Keratinocyte (primary cell): Measurements from ENCODE around the gene RBMY1J.
"Not testable (repeated sequence)": the region's sequence is repeated elsewhere in the genome, so short reads cannot be mapped to it uniquely, and the experiment has no call there.

ENCODE experiments used
- EZH2 ChIP-seq: IDR thresholded peaks from one replicate; pipeline ENCODE4 v1.6.1; 2012; ENCODE audit warnings: inconsistent platforms, mild to moderate bottlenecking, low read length, moderate library complexity
- TF ChIP-seq, protein P1 (sequence below), 3 experiments: IDR thresholded peaks in 1 of 3; conservative IDR thresholded peaks in 1 of 3; optimal IDR thresholded peaks in 1 of 3; 2 replicates in 2 of 3; 3 replicates in 1 of 3; pipeline versions ENCODE3 to v1.5.1; 2011; ENCODE audit warnings: low read length in 3 of 3, mild to moderate bottlenecking in 3 of 3, moderate library complexity in 2 of 3, control low read depth in 1 of 3, inconsistent platforms in 1 of 3; ENCODE audit not compliant: insufficient read depth in 2 of 3; ENCODE audit errors: extremely low read depth in 1 of 3

DNA sequence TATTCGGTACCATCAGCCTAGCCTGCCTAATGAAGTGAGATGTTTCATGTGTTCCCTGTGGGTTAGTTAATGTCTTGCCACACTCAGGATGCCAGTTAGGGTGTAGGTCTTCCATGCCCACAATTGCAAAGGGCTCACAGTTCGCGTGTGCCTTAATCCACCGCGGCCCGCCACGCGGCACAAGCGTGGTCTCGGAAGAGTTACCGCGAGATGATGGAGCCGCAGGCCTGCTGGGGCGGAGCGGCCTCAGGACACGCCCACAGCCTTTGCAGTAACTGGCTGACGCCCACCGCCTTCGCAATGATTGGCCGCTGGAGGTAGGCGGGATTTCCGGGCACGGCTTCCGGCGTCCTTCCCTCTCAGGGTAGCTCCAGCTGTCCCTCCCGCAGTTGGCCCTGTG, at the start of gene RBMY1J:
- TF ChIP-seq, protein P1, sequence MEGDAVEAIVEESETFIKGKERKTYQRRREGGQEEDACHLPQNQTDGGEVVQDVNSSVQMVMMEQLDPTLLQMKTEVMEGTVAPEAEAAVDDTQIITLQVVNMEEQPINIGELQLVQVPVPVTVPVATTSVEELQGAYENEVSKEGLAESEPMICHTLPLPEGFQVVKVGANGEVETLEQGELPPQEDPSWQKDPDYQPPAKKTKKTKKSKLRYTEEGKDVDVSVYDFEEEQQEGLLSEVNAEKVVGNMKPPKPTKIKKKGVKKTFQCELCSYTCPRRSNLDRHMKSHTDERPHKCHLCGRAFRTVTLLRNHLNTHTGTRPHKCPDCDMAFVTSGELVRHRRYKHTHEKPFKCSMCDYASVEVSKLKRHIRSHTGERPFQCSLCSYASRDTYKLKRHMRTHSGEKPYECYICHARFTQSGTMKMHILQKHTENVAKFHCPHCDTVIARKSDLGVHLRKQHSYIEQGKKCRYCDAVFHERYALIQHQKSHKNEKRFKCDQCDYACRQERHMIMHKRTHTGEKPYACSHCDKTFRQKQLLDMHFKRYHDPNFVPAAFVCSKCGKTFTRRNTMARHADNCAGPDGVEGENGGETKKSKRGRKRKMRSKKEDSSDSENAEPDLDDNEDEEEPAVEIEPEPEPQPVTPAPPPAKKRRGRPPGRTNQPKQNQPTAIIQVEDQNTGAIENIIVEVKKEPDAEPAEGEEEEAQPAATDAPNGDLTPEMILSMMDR (optimal IDR thresholded peaks at IDR 0.05 in 1 of 3, IDR thresholded peaks at IDR 0.05 in 1 of 3, conservative IDR thresholded peaks at IDR 0.05 in 1 of 3; ENCODE audit: extremely low read depth in 1 of 3, insufficient read depth in 2 of 3, low read length in 3 of 3), result not testable (repeated sequence)
- not testable (repeated sequence) for TF ChIP-seq EZH2
